ENCODE results near the gene NEDD9.

- TF ChIP-seq, protein P1, sequence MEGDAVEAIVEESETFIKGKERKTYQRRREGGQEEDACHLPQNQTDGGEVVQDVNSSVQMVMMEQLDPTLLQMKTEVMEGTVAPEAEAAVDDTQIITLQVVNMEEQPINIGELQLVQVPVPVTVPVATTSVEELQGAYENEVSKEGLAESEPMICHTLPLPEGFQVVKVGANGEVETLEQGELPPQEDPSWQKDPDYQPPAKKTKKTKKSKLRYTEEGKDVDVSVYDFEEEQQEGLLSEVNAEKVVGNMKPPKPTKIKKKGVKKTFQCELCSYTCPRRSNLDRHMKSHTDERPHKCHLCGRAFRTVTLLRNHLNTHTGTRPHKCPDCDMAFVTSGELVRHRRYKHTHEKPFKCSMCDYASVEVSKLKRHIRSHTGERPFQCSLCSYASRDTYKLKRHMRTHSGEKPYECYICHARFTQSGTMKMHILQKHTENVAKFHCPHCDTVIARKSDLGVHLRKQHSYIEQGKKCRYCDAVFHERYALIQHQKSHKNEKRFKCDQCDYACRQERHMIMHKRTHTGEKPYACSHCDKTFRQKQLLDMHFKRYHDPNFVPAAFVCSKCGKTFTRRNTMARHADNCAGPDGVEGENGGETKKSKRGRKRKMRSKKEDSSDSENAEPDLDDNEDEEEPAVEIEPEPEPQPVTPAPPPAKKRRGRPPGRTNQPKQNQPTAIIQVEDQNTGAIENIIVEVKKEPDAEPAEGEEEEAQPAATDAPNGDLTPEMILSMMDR (IDR thresholded peaks at IDR 0.05; ENCODE audit: insufficient read depth, low read length, poor library complexity, severe bottlenecking) = no peak
- no peak for TF ChIP-seq EZH2phosphoT487 (conservative IDR thresholded peaks at IDR 0.05; ENCODE audit: low read length)
Measured at GRCh38 chr6:11146117-11146826, 86.2 kb downstream of the NEDD9 start.

All from SU-DHL-6 (cell line).